ENCODE results near the gene PRG2.

- TF ChIP-seq EZH2 (IDR thresholded peaks at IDR 0.05; ENCODE audit: borderline replicate concordance, insufficient read depth, low read depth, low read length, poor library complexity, severe bottlenecking) = no peak
- TF ChIP-seq, protein P1, sequence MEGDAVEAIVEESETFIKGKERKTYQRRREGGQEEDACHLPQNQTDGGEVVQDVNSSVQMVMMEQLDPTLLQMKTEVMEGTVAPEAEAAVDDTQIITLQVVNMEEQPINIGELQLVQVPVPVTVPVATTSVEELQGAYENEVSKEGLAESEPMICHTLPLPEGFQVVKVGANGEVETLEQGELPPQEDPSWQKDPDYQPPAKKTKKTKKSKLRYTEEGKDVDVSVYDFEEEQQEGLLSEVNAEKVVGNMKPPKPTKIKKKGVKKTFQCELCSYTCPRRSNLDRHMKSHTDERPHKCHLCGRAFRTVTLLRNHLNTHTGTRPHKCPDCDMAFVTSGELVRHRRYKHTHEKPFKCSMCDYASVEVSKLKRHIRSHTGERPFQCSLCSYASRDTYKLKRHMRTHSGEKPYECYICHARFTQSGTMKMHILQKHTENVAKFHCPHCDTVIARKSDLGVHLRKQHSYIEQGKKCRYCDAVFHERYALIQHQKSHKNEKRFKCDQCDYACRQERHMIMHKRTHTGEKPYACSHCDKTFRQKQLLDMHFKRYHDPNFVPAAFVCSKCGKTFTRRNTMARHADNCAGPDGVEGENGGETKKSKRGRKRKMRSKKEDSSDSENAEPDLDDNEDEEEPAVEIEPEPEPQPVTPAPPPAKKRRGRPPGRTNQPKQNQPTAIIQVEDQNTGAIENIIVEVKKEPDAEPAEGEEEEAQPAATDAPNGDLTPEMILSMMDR (IDR thresholded peaks at IDR 0.05) = no peak
Measured at GRCh38 chr11:57428643-57429042, 38.2 kb upstream of the PRG2 start.

Measured in B cell (primary cell).